H1 (cell line): Measurements from ENCODE around the gene PRKCA. TPM values are rescaled to one million over a fixed set of nuclear protein-coding genes. Genes with fewer than 3 reads are reported as not detected.

Source experiments
- ATF3 ChIP-seq: IDR thresholded peaks from 2 replicates; pipeline ENCODE4 v1.6.1; 2011; ENCODE audit warnings: low read depth, mild to moderate bottlenecking, low read length; ENCODE audit not compliant: insufficient read depth
- CTBP2 ChIP-seq: IDR thresholded peaks from 2 replicates; pipeline ENCODE4 v1.7.0; 2011; ENCODE audit warnings: borderline replicate concordance, mild to moderate bottlenecking, moderate library complexity, mixed read lengths, low read length; ENCODE audit not compliant: insufficient read depth, insufficient read length
- E2F6 ChIP-seq: IDR thresholded peaks from 2 replicates; pipeline ENCODE4 v1.6.1; 2012; ENCODE audit warnings: inconsistent platforms
- EGR1 ChIP-seq: IDR thresholded peaks from 2 replicates; pipeline ENCODE4 v1.6.1; 2011; ENCODE audit warnings: low read depth, low read length, borderline replicate concordance
- POLR2A ChIP-seq, 2 experiments: IDR thresholded peaks; 1 replicate in 1 of 2; 2 replicates in 1 of 2; pipeline ENCODE4 v1.6.1; 2011; ENCODE audit warnings: low read depth in 2 of 2, low read length in 2 of 2, mild to moderate bottlenecking in 2 of 2; ENCODE audit errors: control extremely low read depth in 1 of 2
- SP4 ChIP-seq: IDR thresholded peaks from 2 replicates; pipeline ENCODE4 v1.6.1; 2012; ENCODE audit warnings: low read length, inconsistent platforms
- USF2 ChIP-seq: IDR thresholded peaks from 2 replicates; pipeline ENCODE4 v1.6.1; 2011; ENCODE audit warnings: low read length, improper control_type of control experiment
- YY1 ChIP-seq: IDR thresholded peaks from 2 replicates; pipeline ENCODE4 v1.6.1; 2011; ENCODE audit warnings: low read depth, mild to moderate bottlenecking, low read length
- polyA plus RNA-seq, 7 experiments: library from polyadenylated mRNA; depleted of rRNA in 3 of 7; stranded (reverse) in 5 of 7; unstranded in 2 of 7; fragments of >200 nt in 5 of 7; fragments of 200-250 nt in 2 of 7; gene quantifications; 1 replicate in 5 of 7; 2 replicates in 1 of 7; 4 replicates in 1 of 7; pipeline versions ENCODE4 v1.2.1 to v1.2.3, GENCODE V29; 2011 to 2013; ENCODE audit warnings: missing spikeins in 2 of 7, mixed read lengths in 2 of 7
- total RNA-seq: library from RNA; stranded (reverse); fragmentation: NEBNext Ultra II Directional; extraction: Animal tissue kit (Norgen Biotek cat#: 25700); gene quantifications from 2 replicates; pipeline ENCODE4 v1.2.1, GENCODE V29; 2021

PRKCA gene
- total and polyA plus RNA-seq, 2 of the 8 experiments (the other 6 are each of a cell fraction or from before 2014, with no cell fraction given) = 5.8 to 17.8 TPM

- TF ChIP-seq USF2 (no peak), EGR1 (no peak), POLR2A (IDR thresholded peaks at IDR 0.05; ENCODE audit: control extremely low read depth in 1 of 2, low read depth in 2 of 2, low read length in 2 of 2) (no peak), YY1 (no peak), SP4 (no peak), E2F6 (no peak), CTBP2 (no peak), ATF3 (no peak)
Measured at GRCh38 chr17:66713533-66714042, 411.2 kb downstream of the PRKCA start (continued).
